NK-92 (cell line): ENCODE results near the gene ABCC10.
"Not testable (repeated sequence)": the region's sequence is repeated elsewhere in the genome, so short reads cannot be mapped to it uniquely, and the experiment has no call there.

Experiments
- DNase-seq: peaks from one replicate; lab custom pipeline; 2025; ENCODE audit not compliant: unreplicated experiment; lab: John Stamatoyannopoulos, UW

ABCC10 gene

DNA sequence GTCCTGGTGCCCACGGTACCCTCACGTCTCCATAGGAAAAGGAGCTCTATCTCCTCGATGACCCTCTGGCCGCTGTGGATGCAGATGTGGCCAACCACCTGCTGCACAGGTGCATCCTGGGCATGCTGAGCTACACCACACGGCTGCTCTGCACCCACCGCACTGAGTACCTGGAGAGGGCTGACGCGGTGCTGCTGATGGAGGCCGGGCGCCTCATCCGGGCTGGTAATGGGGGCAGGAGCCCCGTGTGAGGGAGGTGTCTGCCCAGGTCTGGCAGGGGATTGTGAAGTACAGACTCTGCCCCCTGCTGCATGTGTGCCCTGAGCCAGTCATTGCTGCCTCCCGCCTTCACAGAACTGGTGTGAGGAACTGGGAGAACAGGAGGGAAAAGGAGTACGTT, 15.6 kb downstream of the ABCC10 start:
- no peak for DNase-seq

- DNase-seq: no peak
These were observed 16.7 kb downstream of the ABCC10 start for GRCh38 chr6:43444036-43444435.

- no peak for DNase-seq
These were observed 17.2 kb downstream of the ABCC10 start for GRCh38 chr6:43444582-43444981.

- DNase-seq: no peak
These were observed 18.2 kb downstream of the ABCC10 start for GRCh38 chr6:43445576-43445975.

GRCh38 chr6:43447604-43448003, 20.3 kb downstream of the ABCC10 start:
- no peak for DNase-seq

DNA sequence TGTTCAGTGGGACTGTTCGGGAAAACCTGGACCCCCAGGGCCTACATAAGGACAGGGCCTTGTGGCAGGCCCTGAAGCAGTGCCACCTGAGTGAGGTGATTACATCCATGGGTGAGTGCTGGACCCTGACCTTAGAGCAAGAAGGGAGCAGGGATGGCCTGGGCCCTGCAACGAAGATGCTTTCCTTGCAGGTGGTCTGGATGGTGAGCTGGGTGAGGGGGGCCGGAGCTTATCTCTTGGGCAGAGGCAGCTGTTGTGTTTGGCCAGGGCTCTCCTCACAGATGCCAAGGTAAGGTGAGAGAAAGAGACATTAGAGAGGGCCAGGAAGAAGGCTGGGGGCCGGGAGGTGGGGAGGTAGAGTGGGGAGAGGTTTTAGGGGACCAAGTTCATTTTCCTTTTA, 21.6 kb downstream of the ABCC10 start:
- DNase-seq: no peak

DNA sequence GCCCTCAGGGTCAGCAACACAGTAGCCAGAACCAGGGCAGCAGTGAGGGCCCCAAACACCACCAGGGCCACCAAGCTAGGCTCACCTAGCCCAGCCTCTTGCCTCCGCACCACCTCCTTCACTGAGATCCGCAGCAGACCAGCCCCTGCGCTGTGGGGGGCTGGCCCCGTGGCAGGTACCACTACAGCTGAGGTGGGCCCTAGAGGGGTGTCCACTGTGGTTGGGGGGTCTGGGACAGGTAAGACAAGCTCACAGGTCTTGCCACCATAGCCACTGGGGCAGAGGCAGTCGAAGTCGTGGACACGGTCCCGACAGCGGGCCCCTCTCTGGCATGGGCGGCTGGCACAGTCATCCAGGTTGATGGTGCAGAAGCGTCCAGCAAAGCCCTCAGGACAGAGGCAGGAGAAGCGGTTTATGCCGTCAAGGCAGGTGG, 23.4 kb downstream of the ABCC10 start:
- DNase-seq: no peak

- no peak for DNase-seq
These were observed 24.0 kb downstream of the ABCC10 start for GRCh38 chr6:43451348-43451747.

DNA sequence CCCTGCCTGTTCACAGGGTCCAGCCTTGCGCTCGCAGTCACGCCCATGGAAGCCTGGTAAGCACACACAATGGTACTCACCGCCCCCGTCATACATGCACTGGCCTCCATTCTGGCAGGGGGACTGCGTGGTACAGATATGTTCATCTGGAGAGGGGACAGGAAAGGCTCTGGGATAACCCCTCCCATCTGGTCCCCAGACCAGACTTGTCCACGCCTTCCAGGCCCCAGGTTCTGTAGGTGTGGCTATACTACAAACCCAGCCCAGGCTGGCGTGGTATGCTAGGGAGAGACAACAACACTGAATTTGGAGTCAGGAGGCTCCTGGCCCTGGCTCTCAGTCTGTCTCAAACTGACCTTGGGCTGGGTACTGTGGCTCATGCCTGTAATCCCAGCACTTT, 24.6 kb downstream of the ABCC10 start:
- no peak for DNase-seq

- no peak for DNase-seq
These were observed 25.6 kb downstream of the ABCC10 start for GRCh38 chr6:43452896-43453295.

DNA sequence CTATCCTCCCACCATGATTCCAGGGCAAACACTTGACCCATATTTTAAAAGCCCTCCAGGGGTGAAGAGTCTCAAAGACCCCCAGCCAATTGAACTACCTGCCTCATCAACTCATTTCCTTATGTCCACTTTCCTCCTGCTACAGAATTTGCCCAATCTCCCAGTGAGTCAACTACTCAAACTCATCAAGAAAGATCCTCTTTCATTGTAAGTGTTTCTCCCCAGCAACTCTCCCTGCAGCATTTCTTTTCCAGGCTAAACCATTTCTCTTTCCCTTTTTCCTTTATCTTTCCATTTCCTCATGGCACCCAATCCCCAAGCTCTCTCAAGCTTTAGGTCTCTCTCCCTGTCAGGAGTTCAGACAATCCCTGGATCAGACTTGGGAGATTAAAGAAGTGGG, 26.5 kb downstream of the ABCC10 start:
- no peak for DNase-seq

DNA sequence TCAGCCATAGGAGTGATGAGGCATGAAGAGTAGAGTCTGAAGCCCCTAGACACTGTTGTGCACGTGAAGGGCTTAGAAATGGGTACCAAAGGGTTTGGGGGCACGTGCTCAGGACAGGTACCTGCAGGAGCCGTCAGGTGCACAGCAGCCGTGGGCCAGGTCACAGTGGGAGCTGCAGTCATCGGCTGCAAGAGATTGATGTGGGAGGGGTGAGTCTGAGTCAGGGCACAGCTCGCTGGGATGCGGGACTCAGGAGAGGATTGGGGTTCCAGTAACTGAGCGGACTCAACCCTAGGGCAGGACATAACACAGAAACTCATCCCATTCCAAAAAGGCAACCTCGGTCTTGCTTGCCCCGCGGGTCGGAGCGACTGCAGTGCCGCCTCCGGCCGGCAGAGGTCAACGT, 27.0 kb downstream of the ABCC10 start:
- DNase-seq: no peak

DNA sequence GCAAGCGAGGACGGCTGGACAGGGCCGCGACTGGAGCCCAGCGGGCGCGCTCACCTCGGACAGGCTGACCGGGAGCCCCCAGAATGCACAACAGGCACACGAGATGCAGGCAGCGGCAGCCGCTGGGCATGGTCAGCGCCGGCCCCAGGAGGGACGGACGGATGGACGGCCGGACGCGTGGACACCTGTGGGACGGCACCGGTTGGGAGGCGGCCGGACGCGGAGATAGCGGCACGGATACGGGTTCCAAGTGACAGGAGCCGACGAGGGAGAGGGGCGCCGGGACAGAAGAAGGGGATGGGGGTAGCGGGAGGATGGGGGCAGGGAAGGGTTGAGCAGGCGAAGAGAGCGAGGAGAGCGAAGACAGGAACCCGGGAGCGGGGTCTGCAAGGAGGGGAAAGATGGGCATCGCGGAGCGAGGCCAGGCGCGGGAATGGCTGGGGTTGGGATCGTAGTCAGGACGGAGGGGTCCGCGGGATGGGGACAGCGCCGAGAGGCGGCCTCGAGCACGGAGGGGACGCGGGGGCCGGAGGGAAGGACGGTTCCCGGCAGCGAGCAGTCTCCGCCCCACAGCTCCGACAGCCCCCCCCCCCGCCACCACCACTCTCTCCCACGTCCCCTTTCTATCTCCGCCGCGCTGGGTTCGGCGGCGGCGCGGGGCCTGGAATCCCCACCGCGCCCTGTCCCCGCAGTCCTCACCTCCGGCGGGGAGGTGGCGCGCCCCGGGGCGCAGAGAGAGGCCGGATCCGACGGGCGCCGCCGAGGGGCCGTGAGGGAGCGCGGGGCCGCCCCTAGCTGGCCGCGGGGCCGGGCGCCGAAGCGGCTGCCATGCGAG, 27.6 kb downstream of the ABCC10 start:
- DNase-seq: no peak

DNA sequence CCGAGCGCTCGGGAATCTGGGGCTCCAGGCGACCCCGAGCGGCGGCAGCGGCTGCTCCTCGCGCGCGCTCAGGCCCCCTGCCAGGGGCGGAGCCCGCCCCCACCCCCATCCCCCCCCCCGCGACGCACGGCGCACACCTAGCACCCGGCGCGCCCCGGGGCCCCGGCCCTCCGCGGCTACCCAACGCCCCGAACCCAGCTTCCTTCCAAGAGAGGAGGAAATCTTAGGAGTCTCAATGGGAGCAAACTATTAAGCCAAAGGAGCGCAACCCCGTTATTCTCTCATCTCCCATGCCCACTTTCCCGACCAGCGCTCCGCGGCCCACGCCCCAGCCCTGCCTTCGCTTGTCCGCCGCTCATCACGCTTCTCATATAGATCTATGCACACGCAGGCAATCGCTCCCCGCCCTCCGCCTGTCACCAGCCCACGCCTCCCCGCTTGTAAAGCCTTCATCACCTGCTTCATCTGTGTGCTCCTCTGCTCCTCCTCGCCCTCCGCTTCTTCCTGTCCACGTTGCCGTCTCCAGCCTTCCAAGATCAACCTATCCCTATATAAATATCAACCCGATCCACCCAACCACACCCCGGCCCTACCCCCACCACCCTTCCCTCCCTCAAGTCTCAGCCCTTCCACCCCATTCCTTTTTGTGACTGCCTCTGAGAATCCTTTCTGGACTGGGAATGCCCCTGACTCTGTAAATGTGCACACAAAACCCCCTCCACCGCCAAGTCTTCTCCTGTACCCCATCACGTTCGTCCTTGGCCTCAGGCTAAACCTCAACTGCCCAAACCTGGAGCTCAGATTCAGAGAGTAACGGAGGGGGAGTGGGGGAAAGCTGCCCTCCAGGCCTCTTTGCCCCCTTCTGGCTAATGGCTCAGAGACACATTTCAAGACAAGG, 28.4 kb downstream of the ABCC10 start, which contains the start of gene DLK2:
Gene DLK2 (minus strand): TSS at position 18 of the 898 bp plus-strand sequence. CDS start 723 bp downstream, outside the sequence.
- no peak for DNase-seq

DNA sequence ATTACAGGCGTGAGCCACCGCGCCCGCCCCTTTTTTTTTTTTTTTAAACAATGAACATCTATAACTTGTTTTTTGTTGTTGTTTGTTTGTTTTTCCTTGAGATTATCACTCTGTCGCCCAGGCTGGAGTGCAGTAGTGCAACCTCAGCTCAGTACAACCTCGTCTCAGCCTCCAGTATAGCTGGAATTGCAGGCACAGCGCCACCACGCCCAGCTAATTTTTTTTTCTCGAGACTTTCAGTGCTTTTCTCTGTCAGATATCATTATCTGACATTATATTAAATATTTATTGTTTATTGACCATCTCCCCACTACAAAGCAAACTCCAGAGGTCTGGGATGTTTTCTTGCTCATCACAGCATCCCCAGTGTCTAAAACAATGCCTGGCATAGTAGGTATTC, 30.3 kb downstream of the ABCC10 start:
- DNase-seq: no peak

GRCh38 chr6:43458154-43458553, 30.8 kb downstream of the ABCC10 start:
- DNase-seq: not testable (repeated sequence)

DNA sequence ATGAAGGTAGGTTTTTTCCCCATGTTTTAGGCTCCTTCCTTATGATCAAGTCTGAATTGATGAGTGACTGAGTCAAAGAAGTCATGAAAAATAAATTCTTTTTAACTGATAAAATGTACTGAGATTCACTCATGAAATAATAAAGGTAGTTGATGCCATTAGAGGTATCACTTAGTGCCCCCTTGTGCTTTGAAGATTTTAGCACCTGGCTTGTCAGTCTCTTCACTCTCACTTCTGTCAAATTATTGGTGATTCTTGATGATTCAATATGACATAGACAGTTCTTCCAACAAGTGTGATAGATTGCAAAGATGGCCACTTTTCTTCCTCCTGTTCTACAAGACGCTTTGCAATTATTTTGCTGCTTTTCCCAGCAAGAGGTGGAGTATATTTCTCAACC, 32.2 kb downstream of the ABCC10 start:
- no peak for DNase-seq

- DNase-seq: no peak
These were observed 32.7 kb downstream of the ABCC10 start for GRCh38 chr6:43460032-43460431.

- no peak for DNase-seq
These were observed 34.6 kb downstream of the ABCC10 start for GRCh38 chr6:43461936-43462335.

DNA sequence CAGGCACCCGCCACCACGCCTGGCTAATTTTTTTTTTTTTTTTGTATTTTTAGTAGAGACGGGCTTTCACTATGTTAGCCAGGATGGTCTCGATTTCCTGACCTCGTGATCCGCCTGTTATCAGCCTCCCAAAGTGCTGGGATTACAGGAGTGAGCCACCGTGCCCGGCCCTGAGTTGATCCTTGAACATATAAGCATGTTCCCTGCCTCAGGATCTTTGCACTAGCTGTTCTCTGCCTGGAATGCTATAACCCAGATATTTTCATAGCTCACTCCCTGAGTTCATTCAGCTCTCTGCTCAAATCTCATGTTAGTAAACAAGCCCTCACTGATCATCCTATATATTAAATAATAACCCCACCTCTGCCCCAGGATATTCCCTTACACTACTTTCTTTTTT, 37.0 kb downstream of the ABCC10 start:
- DNase-seq: no peak

DNA sequence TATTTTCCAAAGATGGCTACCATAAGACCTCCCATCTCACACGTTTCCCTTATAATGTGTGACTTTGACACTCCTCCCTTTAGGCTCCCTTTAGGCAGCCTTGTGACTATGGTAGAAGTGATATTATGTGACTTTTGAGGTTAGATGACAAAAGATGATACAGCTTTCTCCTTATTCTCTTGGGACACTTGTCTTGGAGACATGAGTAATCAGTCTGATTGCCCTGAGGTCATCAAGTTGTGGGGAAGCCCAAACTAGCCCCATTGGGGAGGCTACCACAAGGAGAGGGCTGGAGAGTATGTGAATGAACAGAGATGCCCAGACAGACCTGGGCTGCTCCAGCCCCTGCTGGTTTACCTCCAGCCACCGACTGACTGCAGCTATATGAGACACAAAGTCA, 38.6 kb downstream of the ABCC10 start:
- DNase-seq: no peak

DNA sequence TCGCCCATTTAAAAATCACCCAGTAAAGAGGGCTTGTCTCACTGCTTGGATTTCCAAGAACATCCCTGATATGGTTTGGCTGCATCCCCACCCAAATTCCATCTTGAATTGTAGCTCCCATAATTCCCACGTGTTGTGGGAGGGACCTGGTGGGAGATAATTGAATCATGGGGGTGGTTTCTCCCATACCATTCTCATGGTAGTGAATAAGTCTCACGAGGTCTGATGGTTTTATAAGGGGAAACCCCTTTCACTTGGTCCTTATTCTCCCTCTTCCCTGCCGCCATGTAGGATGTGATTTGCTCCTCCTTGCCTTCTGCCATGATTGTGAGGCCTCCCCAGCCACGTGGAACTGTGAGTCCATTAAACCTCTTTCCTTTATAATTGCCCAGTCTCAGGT, 39.9 kb downstream of the ABCC10 start:
- not testable (repeated sequence) for DNase-seq
